Stimulated activated CD8-positive, alpha-beta memory T cell treated with anti-CD3 and anti-CD28 coated beads, Interleukin-7, amount 100 ng/mL, for 24 hours (primary cell): ENCODE data around the gene PARK7.
"Not testable (repeated sequence)": the region's sequence is repeated elsewhere in the genome, so short reads cannot be mapped to it uniquely, and the experiment has no call there.

Experiments
- DNase-seq: peaks from one replicate; pipeline ENCODE4 v3.0.0-alpha.2; 2020; ENCODE audit warnings: low read depth

The PARK7 gene

DNA sequence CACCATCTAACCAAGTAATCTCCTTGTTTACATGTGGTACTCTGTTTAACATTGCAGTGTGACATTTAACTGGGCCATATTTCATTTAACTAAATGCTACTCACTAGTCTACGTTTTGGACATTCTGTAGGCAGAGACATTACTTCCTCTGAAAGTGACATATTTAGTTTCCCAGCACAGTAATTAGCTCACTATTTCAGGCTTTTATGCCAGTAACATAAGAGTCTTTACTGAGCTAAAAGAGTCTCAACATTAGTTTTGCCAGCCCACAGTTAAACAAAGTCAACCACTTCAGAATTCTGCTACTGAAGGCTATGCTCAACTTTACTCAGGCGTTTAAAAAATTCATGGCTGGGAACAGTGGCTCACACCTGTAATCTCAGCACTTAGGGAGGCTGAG, 18.3 kb upstream of the PARK7 start:
- no peak for DNase-seq

DNA sequence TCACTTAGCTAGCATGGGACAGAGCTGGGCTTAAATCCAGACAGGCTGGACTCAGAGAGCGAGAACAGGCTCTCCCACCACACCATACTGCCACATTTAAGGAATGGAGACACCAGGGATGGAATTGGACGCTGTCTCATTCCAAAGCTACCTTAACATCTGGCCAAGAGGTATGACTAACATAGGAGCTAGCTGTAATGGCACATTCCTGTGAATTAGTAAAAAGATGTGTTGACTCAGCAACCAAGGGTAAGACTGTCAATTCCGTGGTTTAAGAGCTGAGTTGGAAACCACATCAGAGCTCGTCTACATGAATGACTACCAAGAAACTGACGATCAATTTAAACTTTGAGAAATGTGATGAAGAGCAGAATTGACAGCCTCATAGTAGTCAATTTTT, 12.6 kb upstream of the PARK7 start:
- no peak for DNase-seq

- not testable (repeated sequence) for DNase-seq
Measured at GRCh38 chr1:7952791-7953190, 8.7 kb upstream of the PARK7 start.

DNA sequence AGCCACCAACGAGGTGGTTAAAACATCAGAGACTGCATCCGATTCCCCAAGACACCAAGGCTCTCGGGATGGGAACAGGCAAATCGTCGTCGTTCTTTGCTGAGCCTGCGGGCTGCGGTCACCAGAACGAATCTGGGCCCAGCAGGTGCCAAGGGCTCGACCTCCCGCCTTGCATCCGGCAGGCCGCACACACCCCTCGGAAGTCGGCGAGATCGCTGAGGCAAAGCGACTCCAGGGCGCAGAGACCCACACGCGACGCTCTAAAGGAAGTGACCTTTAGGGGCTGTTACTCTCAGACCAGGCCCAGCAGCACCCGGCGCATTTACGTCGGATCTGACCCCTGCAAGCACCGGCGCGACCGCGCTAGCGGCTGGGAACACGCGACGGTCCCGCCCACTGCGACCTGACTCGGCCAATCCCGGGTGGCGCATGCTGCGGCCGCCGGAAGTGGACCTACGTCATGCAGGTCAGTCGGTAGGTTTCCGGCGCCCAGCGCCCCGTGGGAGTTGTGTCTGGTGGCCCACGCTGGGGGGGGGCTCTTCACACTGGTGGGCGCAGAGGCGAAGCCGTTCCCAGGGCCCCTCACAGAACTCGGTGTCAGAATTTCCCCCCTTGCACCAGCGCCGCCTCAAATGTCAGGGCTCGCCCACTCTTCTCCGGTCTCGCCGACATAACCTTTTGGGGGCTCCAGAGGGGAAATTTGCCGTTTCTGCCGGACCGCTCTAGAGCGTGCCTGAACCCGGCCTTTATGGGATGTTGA, 7.5 kb upstream of the PARK7 start:
- peak; percentile 67 for DNase-seq

DNA sequence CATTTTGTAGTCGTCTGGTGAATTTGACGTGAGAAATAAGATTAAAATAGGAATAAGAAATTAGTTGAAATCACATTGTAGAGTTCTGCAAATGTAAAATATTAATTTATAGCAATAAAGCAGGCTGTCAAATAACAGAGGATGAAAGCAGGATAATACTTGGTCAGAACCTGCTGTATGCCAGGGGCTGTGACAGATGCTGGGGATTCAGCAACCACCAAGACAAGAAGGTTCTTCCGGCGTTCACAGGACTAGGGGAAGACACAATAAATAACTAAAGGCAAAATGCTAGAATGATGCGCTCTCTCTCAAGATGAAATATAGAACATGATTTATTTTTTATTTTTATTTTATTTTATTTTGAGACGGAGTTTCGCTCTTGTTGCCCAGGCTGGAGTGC, 6.8 kb upstream of the PARK7 start:
- DNase-seq: no peak

DNA sequence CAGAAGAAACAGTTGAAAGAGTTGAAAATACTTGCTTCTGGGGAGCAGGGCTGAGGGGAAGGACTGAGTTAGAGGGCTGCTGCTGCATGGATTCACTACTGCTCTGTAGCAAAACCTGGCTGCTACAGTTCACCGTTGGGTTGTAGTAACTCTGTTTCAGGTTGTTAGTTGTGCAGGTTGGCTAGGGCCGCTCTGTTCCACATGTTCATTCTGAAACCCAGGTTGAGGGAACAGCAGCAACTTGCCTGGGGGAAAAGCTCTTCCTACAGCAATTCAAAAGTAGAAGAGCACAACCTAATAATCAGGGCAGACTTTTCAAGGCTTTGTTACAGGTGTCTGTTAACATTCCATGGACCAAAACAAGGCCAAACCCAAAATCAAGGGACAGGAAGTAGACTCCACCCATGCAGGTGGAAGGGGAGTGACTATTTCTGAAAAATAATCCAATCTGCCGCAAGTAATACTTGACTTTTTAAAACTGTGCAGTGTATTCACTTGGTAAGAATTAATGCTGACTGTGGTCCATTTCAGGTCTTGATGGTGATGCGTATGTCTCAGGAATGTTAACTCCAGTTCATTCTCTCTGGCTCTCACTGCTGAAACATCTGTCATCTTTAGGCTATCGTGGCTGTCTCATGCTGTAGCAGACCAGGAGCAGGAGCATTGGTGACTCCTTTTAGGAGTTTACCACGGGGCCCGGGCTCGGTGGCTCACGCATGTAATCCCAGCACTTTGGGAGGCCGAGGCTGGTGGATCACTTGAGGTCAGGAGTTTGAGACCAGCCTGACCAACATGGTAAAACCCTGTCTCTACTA, 5.1 kb upstream of the PARK7 start:
- DNase-seq: no peak

DNA sequence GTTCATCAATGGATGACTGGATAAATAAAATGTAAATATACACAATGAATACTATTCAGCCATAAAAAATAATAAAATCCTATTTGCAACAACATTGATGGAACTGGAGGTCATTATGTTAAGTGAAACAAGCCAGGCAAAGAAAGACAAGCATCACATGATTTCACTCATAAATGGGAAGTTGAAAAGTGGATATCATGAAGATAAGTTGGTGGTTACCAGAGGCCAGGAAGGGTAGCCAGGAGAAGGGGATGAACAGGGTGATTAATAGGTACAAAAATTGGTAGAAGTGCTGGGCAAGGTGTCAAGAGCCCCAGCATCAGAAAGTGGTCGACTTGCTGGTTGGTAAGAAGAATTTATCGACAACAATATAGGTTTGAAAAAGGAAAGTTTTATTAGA, 1.3 kb upstream of the PARK7 start:
- DNase-seq: no peak

- DNase-seq: no peak
Measured at GRCh38 chr1:7960867-7961215, 670 bp upstream of the PARK7 start.

- DNase-seq: no peak
Measured at GRCh38 chr1:7962014-7962335, 464 bp downstream of the PARK7 start.

DNA sequence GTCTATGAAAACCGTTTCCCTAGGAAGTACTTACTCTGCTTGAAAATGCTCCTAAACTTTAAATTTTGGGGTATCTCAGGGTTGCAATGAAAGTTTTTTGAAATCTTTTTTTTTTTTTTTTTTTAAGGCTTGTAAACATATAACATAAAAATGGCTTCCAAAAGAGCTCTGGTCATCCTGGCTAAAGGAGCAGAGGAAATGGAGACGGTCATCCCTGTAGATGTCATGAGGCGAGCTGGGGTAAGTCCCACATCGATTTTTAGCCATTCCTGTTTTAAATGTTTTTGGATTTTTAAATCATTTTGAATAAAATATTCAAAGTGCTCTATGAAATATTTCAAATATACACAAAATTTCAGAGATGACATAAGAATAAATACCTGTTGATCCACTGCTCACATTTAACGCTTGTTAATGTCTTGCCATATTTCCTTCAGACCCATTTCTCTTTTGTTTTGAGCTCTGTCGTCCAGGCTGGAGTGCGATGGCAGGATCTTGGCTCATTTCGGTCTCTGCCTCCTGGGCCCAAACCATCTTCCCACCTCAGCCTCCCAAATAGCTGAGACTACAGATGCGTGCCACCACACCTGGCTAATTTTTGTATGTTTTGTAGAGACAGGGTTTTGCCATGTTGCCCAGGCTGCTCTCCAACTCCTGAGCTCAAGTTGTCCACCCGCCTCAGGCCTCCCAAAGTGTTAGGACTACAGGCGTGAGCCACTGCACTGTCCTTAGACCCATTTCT, 1.3 kb downstream of the PARK7 start:
- no peak for DNase-seq

DNA sequence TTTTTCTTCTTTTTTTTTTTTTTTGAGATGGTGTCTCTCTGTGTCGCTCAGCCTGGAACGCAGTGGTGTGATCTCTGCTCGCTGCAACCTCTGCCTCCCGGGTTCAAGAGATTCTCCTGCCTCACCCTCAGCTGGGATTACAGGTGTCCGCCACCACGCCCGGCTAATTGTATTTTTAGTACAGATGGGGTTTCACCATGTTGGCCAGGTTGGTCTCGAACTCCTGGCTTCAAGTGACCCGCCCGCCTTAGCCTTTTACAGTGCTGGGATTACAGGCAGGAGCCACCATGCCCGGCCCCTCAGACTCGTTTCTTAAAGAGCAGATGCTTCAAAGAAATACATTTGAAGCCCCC, 1.8 kb downstream of the PARK7 start:
- not testable (repeated sequence) for DNase-seq

GRCh38 chr1:7963841-7964240, 2.3 kb downstream of the PARK7 start:
- not testable (repeated sequence) for DNase-seq

DNA sequence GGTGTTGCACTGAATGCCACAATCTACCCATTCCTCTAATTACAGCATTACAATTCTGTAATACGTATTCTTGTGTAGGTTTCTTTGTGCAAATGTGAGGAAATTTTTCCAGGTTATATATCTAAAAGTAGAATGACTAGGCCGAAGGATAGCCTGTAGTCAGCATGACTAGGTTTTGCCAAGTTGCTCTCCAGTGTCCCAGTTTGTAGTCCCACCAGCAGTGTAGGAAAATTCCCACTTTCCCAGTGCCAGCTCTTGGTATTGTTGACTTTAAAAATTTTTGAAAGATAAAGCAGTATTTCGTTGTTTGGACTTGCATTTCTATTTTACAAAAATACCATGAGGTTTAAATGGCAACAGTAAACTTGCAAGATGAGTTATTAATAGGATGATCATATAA, 3.0 kb downstream of the PARK7 start:
- DNase-seq: no peak

GRCh38 chr1:7967196-7967595, 5.7 kb downstream of the PARK7 start:
- DNase-seq: no peak

GRCh38 chr1:7967651-7968050, 6.1 kb downstream of the PARK7 start:
- DNase-seq: no peak

DNA sequence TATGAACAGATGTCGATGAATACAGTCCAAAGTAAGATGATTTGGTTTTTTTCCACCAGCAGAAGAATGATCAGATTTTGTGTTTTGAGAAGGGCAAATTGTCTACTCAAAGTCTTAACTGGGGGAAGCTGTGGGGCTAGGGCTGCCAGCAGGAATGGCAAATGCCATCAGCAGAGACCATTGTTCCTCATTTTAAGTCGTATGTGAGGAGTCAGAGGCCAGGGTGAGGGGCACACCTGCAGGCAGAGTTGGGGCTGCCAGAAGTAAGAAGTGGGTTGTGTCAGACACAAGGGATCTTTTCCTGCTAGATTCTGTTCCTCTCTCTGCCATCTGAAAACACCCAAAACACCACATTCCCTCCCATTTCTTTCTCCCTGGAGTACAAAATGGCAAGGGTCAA, 8.7 kb downstream of the PARK7 start:
- no peak for DNase-seq

DNA sequence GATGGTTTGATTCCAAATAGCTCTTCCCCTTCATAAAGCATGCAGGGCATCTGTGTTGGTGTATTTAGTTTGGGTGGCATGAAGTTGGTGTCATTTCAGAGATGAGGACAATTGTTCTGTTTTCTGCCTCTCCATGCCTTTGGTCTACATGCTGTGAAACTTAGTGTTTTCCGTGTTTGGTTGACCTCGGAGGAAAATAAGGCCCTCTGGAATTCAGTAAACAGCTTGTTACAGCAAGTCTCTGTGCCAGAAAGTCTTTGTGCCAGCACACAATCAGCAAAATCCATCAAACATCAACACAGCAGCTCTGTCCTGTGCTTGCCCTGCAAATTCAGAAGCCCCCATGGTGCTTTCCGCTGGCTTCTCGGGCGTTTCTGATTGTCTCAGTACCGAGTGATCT, 9.5 kb downstream of the PARK7 start:
- no peak for DNase-seq

DNA sequence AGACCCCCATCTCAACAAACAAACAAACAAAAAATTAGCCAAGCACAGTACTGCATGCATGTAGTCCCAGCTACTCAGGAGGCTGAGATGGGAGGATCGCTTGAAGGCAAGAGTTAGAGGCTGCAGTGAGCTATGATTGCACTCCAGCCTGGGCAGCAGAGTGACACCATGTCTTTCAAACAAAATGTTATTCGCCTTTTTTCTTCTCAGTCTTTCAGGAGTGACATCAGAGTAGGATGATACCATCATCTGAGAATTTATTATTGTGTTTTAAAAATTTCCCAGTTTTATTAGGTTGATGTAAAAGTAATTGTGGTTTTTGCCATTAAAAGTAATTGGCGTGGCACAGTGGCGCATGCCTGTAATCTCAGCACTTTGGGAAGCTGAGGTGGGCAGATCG, 10.8 kb downstream of the PARK7 start:
- DNase-seq: no peak

- DNase-seq: no peak
Measured at GRCh38 chr1:7973086-7973485, 11.6 kb downstream of the PARK7 start.

- DNase-seq: no peak
Measured at GRCh38 chr1:7975212-7975865, 13.8 kb downstream of the PARK7 start.

DNA sequence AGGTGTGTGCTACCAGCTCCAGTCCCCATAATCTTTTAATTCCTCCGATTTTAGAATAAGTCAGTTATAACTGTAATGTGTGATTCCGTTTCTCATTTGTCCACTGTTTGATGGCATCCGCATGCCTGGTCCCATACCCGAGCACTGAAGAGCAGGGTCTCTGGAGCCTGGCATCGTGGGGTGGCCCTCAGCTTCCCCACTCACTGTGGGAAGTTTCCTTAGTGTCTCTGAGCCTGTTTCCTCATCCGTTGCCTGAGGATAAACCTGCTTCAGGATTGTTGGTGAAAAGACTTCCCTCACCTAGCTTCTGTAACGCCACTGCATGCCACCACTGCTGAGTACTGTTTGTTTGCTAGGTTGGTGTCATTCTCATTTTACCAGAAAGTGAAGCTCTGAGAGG, 19.5 kb downstream of the PARK7 start:
- DNase-seq: no peak

DNA sequence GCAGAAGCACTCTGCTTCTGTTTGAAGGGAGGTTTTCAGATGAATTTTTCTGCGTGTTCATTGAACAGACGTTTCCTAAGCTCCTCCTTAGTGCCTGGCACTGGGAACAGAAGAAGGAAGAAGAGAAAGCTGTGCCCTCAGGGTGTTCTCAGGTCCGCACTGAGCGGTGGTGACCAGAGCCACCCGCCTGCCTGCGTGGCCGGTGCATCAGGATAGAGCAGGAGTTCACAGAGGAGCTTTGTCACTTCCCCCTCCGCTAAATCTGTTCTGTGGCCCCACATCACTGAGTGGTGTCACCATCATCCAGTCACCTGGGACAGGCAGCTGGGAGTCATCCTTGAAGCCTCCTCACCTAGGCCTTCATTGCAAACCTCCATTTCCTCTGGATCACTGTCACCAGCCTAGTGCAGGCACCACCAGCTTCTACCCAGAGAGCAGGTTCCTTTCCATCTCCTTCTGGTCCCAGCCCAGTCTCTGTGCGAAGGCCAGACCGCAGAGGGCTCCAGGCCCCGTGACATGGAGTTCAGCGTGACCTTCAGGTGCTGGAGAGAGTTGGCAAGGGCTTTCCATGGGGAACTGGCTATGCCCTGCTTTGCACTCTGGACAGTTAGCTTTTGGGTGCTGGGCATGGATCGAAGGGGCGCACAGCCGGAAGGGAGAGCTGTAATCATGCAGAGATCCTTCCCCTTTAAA, 21.7 kb downstream of the PARK7 start:
- DNase-seq: no peak
